Progenitor cell of endocrine pancreas (in vitro differentiated cells): ENCODE data around the gene LGR6. TPM values are rescaled to one million over a fixed set of nuclear protein-coding genes. Genes with fewer than 3 reads are reported as not detected.
A peak's percentile ranks its signal among the peaks of the same experiment; 100 is the strongest.

ENCODE experiments used
- DNase-seq: peaks from one replicate; pipeline ENCODE4 v3.0.0; 2021; ENCODE audit warnings: low spot score; ENCODE audit not compliant: unreplicated experiment
- H3K27ac Mint-ChIP-seq: 2 replicates; pipeline ENCODE4 v1.8.0; 2021; ENCODE audit warnings: mild to moderate bottlenecking, moderate library complexity, mixed read lengths
- H3K27me3 Mint-ChIP-seq: 2 replicates; pipeline ENCODE4 v1.8.0; 2021; ENCODE audit warnings: mixed read lengths
- H3K36me3 Mint-ChIP-seq: 2 replicates; pipeline ENCODE4 v1.8.0; 2022; ENCODE audit warnings: mixed read lengths; ENCODE audit not compliant: insufficient read depth
- H3K4me1 Mint-ChIP-seq: 2 replicates; pipeline ENCODE4 v1.8.0; 2021; ENCODE audit warnings: low read depth, mixed read lengths
- H3K4me3 Mint-ChIP-seq: 2 replicates; pipeline ENCODE4 v1.8.0; 2021; ENCODE audit warnings: low read depth, mild to moderate bottlenecking, moderate library complexity, mixed read lengths
- H3K9me3 Mint-ChIP-seq: 2 replicates; pipeline ENCODE4 v1.8.0; 2021; ENCODE audit warnings: low read depth, mixed read lengths
- total RNA-seq: library from RNA; stranded (reverse); gene quantifications from 2 replicates; pipeline ENCODE4 v1.2.1, GENCODE V29; 2021
- TF ChIP-seq, protein P1 (sequence below): fragments of 200-600 bp; sonication (generic); IDR thresholded peaks from one replicate; pipeline ENCODE4 v1.5.0; 2021; ENCODE audit warnings: antibody characterized with exemption, mild to moderate bottlenecking; ENCODE audit not compliant: unreplicated experiment

The LGR6 gene
- total RNA-seq, 1 donor from 2014 or later: 0.50 TPM

DNA sequence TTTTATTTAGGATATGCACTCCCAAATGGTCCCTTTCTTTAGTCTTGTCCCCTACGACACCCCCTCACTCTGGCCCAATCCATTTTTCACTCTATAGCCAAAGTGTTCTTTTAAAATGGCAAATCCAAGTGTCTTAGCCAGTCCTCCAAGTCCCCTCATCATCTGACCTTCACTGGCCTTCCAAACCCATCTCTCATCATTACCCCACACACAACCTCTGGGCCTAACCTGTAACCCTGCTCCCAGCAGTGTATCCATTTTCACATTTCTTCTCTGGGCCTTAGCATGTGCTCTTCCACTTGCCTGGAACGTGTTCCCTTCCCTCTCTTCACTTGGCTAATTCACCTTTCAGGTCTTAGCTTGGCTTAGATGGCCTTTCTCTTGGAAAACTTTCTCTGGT lies 42.6 kb upstream of the LGR6 start:
- H3K4me3 Mint-ChIP-seq: no peak overlapping the region
- H3K9me3 Mint-ChIP-seq: no peaks in the 10 kb centered on the region
- H3K36me3 Mint-ChIP-seq: no peaks in the 10 kb centered on the region

DNA sequence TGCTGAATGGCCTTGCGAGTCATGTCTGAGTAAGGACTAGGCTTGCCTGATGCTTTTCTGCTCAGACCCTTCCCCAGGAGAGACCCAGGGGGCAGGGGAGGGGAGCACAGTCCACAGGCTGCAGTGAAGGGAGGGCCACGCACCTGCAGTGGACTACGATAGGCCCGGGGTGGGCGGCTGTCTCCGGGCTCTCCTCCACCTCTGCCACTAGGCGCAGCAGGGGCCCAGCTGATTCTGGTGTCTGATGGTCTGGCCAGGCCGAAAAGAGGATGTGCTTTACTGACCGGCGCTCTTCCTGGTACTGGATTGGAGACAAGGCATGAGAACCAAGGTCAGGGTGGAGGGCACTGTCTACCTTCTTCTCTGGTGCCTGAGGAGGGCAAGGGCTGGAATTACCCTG lies 41.2 kb upstream of the LGR6 start:
- H3K9me3 Mint-ChIP-seq: no peaks in the 10 kb centered on the region
- DNase-seq: no peak
- TF ChIP-seq, protein P1, sequence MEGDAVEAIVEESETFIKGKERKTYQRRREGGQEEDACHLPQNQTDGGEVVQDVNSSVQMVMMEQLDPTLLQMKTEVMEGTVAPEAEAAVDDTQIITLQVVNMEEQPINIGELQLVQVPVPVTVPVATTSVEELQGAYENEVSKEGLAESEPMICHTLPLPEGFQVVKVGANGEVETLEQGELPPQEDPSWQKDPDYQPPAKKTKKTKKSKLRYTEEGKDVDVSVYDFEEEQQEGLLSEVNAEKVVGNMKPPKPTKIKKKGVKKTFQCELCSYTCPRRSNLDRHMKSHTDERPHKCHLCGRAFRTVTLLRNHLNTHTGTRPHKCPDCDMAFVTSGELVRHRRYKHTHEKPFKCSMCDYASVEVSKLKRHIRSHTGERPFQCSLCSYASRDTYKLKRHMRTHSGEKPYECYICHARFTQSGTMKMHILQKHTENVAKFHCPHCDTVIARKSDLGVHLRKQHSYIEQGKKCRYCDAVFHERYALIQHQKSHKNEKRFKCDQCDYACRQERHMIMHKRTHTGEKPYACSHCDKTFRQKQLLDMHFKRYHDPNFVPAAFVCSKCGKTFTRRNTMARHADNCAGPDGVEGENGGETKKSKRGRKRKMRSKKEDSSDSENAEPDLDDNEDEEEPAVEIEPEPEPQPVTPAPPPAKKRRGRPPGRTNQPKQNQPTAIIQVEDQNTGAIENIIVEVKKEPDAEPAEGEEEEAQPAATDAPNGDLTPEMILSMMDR: no peak
- H3K4me1 Mint-ChIP-seq: peaks cover 3% of the 10 kb centered on the region
- H3K27ac Mint-ChIP-seq: no peak overlapping the region
- peaks cover 24% of the 10 kb centered on the region for H3K27me3 Mint-ChIP-seq
- H3K36me3 Mint-ChIP-seq: no peaks in the 10 kb centered on the region
- H3K4me3 Mint-ChIP-seq: no peak overlapping the region

More for the DNA sequence above, 42.6 kb upstream of the LGR6 start:
- no peak for DNase-seq
- Mint-ChIP-seq H3K27me3 (peaks cover 24% of the 10 kb centered on the region), H3K4me1 (peaks cover 3% of the 10 kb centered on the region), H3K27ac (no peak overlapping the region)
- TF ChIP-seq, protein P1: no peak

GRCh38 chr1:202153284-202153683 lies 40.3 kb upstream of the LGR6 start:
- Mint-ChIP-seq H3K36me3 (no peaks in the 10 kb centered on the region), H3K4me3 (no peak overlapping the region), H3K9me3 (no peaks in the 10 kb centered on the region), H3K4me1 (peaks cover 3% of the 10 kb centered on the region), H3K27me3 (peaks cover 20% of the 10 kb centered on the region), H3K27ac (no peak overlapping the region)
- TF ChIP-seq, protein P1: no peak
- DNase-seq: no peak

- Mint-ChIP-seq H3K27me3 (peaks cover 17% of the 10 kb centered on the region), H3K36me3 (no peaks in the 10 kb centered on the region), H3K9me3 (no peaks in the 10 kb centered on the region), H3K27ac (peak overlapping the region; percentile 76), H3K4me3 (no peak overlapping the region), H3K4me1 (peaks cover 3% of the 10 kb centered on the region)
- TF ChIP-seq, protein P1: no peak
- DNase-seq: no peak
These were observed 39.3 kb upstream of the LGR6 start for GRCh38 chr1:202154148-202154765.

- peak overlapping the region; percentile 76 for H3K27ac Mint-ChIP-seq
- peak; percentile 32 for DNase-seq
- no peaks in the 10 kb centered on the region for H3K9me3 Mint-ChIP-seq
- H3K36me3 Mint-ChIP-seq: no peaks in the 10 kb centered on the region
- H3K4me1 Mint-ChIP-seq: peaks cover 5% of the 10 kb centered on the region
- peaks cover 17% of the 10 kb centered on the region for H3K27me3 Mint-ChIP-seq
- TF ChIP-seq, protein P1: peak; percentile 64
- no peak overlapping the region for H3K4me3 Mint-ChIP-seq
These were observed 38.7 kb upstream of the LGR6 start for GRCh38 chr1:202154766-202155477.
